ENCODE measurements around the gene ZNF710. TPM values are rescaled to one million over a fixed set of nuclear protein-coding genes. Genes with fewer than 3 reads are reported as not detected.

ZNF710 gene
- total RNA-seq, 1 donor from 2014 or later = 69.3 TPM

DNA sequence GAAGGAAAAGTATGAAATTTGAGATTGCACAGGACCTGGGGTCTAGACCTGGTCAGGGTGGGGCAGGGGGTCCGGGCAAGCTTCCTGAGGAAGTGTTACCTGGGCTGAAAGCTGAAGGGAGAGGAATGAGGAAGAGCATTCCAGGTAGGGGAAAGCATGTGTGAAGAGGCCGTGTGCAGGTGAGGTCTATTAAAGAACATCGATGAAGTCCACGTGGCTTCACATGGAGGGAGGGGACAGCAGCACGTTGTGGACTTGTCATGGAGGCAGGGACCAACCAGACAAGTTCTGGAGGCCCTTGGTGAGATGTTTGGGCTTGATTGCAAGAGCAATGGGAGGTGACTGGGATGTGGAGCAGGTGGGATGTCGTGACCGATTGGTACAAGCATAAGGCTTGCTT lies 54.1 kb downstream of the ZNF710 start:
- H3K9me3 Mint-ChIP-seq (ENCODE audit: low read depth) = no peaks in the 10 kb centered on the region
- H3K36me3 Mint-ChIP-seq (ENCODE audit: insufficient read depth) = peaks cover 1% of the 10 kb centered on the region
- DNase-seq (ENCODE audit: low spot score, unreplicated experiment) = no peak
- no peaks in the 10 kb centered on the region for H3K27me3 Mint-ChIP-seq
- H3K4me3 Mint-ChIP-seq (ENCODE audit: low read depth) = no peak overlapping the region
- H3K27ac Mint-ChIP-seq = peak overlapping the region; percentile 2
- TF ChIP-seq, protein P1, sequence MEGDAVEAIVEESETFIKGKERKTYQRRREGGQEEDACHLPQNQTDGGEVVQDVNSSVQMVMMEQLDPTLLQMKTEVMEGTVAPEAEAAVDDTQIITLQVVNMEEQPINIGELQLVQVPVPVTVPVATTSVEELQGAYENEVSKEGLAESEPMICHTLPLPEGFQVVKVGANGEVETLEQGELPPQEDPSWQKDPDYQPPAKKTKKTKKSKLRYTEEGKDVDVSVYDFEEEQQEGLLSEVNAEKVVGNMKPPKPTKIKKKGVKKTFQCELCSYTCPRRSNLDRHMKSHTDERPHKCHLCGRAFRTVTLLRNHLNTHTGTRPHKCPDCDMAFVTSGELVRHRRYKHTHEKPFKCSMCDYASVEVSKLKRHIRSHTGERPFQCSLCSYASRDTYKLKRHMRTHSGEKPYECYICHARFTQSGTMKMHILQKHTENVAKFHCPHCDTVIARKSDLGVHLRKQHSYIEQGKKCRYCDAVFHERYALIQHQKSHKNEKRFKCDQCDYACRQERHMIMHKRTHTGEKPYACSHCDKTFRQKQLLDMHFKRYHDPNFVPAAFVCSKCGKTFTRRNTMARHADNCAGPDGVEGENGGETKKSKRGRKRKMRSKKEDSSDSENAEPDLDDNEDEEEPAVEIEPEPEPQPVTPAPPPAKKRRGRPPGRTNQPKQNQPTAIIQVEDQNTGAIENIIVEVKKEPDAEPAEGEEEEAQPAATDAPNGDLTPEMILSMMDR (IDR thresholded peaks at IDR 0.05; ENCODE audit: unreplicated experiment) = no peak
- peaks cover 15% of the 10 kb centered on the region for H3K4me1 Mint-ChIP-seq (ENCODE audit: low read depth)

DNA sequence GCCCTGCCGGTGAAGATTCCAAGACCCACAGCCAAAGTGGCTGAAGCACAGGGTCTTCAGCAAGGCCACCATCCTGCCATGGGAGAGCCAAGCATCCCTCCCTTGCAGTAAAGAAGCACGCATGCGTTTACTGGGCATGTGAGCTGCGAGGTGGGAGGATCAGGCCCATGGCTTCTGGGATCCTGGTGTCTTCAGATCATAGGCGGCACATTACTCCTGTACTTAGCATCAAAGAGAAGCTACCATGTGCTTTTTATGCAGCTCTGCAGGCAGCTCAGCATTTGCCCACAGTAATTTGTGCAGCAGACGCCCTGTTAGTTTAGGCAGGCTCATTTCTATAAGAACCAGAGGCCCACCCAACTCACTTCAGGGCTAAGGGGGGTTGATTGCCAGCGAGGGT lies 55.4 kb downstream of the ZNF710 start:
- no peak overlapping the region for H3K27ac Mint-ChIP-seq
- H3K4me1 Mint-ChIP-seq (ENCODE audit: low read depth) = peaks cover 17% of the 10 kb centered on the region
- H3K9me3 Mint-ChIP-seq (ENCODE audit: low read depth) = no peaks in the 10 kb centered on the region
- no peak for DNase-seq (ENCODE audit: low spot score, unreplicated experiment)
- no peak overlapping the region for H3K4me3 Mint-ChIP-seq (ENCODE audit: low read depth)
- no peaks in the 10 kb centered on the region for H3K27me3 Mint-ChIP-seq
- no peaks in the 10 kb centered on the region for H3K36me3 Mint-ChIP-seq (ENCODE audit: insufficient read depth)
- TF ChIP-seq, protein P1 (IDR thresholded peaks at IDR 0.05; ENCODE audit: unreplicated experiment) = no peak

DNA sequence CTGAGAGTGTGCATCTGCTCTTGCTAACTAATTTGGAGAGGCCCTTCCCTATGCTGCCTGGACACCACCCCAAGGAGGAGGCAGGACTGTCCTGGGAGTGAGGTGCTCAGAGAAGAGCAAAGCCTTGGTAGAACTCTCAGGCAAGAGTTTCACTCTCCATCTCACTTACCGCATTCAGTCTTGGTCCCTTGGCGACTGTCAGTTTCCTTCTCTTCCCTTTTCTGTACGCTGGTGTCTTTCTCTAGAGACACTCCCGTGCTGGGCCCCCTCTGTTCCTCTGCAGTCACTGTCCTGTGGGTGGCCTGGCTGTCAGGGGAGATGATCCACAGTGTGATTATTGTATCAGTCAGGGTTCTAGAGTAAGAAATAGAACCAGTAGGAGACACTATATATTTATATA lies 57.2 kb downstream of the ZNF710 start:
- no peaks in the 10 kb centered on the region for H3K9me3 Mint-ChIP-seq (ENCODE audit: low read depth)
- H3K27ac Mint-ChIP-seq = no peak overlapping the region
- H3K36me3 Mint-ChIP-seq (ENCODE audit: insufficient read depth) = no peaks in the 10 kb centered on the region
- no peak overlapping the region for H3K4me3 Mint-ChIP-seq (ENCODE audit: low read depth)
- H3K27me3 Mint-ChIP-seq = no peaks in the 10 kb centered on the region
- no peak for DNase-seq (ENCODE audit: low spot score, unreplicated experiment)
- H3K4me1 Mint-ChIP-seq (ENCODE audit: low read depth) = peaks cover 26% of the 10 kb centered on the region
- TF ChIP-seq, protein P1 (IDR thresholded peaks at IDR 0.05; ENCODE audit: unreplicated experiment) = no peak

DNA sequence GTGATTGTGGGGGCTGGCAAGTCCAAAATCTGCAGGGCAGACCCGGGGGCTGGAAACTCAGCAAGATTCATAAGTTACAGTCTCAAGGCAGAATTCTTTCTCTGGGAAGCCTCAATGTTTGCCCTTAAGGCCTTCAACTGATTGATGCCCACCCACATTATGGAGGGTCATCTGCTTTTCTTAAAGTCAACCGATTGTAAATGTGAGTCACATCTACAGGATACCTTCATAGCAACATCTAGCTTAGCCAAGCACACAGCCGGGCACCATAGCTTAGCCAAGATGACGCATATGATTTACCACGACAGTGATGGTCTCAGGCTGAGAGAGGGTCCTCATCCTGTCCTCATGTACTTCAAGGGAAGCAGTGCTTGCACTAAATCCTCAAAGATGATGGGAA lies 57.7 kb downstream of the ZNF710 start:
- Mint-ChIP-seq H3K27ac (peak overlapping the region; percentile 31), H3K4me1 (ENCODE audit: low read depth) (peaks cover 28% of the 10 kb centered on the region), H3K4me3 (ENCODE audit: low read depth) (no peak overlapping the region), H3K9me3 (ENCODE audit: low read depth) (no peaks in the 10 kb centered on the region), H3K36me3 (ENCODE audit: insufficient read depth) (no peaks in the 10 kb centered on the region), H3K27me3 (no peaks in the 10 kb centered on the region)
- no peak for DNase-seq (ENCODE audit: low spot score, unreplicated experiment)
- TF ChIP-seq, protein P1 (IDR thresholded peaks at IDR 0.05; ENCODE audit: unreplicated experiment) = no peak

DNA sequence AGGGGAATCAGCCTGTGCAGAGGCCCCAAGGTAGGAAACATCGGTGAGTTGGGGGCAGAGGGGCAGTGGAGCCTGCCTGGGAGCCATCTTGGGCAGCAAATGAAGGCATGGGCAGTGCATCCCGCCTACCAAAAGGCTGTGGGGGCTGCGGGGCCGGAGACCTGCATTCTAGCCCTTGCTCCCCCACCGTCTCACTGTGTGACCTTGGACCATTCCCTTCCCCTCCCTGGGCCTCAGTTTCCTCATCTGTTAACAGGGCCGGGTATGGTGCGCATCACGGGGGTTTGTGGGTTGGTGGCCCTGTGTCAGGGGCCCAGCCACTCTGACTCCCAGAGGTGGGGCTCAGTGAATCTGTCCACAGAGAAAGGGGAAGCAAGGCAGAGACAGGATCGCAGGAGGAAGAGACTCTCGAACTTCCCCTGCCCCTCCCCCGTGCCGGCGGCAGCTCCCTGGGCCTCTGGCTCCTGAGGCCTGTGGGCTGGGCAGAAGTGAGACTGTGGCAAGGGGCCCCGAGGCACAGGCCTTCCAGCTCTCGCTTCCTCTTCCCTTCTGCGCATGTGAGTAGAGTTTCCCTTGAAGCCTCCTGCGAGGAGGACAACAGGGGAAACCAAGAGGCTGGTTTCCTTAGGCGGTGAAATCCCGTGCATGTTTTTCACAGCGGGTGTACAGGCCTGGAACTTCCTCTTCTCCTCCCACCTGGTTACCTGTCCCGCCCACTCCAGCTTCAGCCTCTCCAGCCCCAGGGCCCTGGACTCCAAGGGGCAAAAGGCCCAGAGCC lies 58.3 kb downstream of the ZNF710 start:
- DNase-seq (ENCODE audit: low spot score, unreplicated experiment) = no peak
- Mint-ChIP-seq H3K27me3 (no peaks in the 10 kb centered on the region), H3K9me3 (ENCODE audit: low read depth) (no peaks in the 10 kb centered on the region), H3K36me3 (ENCODE audit: insufficient read depth) (no peaks in the 10 kb centered on the region), H3K4me1 (ENCODE audit: low read depth) (peaks cover 27% of the 10 kb centered on the region), H3K4me3 (ENCODE audit: low read depth) (no peak overlapping the region), H3K27ac (peak overlapping the region; percentile 45)
- TF ChIP-seq, protein P1 (IDR thresholded peaks at IDR 0.05; ENCODE audit: unreplicated experiment) = no peak
